NCI-H2196 treated with DMSO at 0.1 percent for 48 hours (cell line): Measurements from ENCODE around the gene RAB10.
"Not testable (repeated sequence)": the region's sequence is repeated elsewhere in the genome, so short reads cannot be mapped to it uniquely, and the experiment has no call there.

ENCODE experiments used
- DNase-seq: peaks from one replicate; lab custom pipeline; 2025; ENCODE audit not compliant: unreplicated experiment; lab: John Stamatoyannopoulos, UW

Gene RAB10

GRCh38 chr2:26054598-26055348, 20.9 kb downstream of the RAB10 start:
- no peak for DNase-seq

- DNase-seq, result no peak
Observed at GRCh38 chr2:26058390-26058789, 24.5 kb downstream of the RAB10 start.

GRCh38 chr2:26059542-26059941, 25.7 kb downstream of the RAB10 start:
- no peak for DNase-seq

GRCh38 chr2:26061539-26061938, 27.7 kb downstream of the RAB10 start:
- DNase-seq, result no peak

GRCh38 chr2:26064846-26065245, 31.0 kb downstream of the RAB10 start:
- DNase-seq, result no peak

GRCh38 chr2:26067186-26067974, 33.5 kb downstream of the RAB10 start:
- no peak for DNase-seq

GRCh38 chr2:26067980-26068507, 34.2 kb downstream of the RAB10 start:
- no peak for DNase-seq

- no peak for DNase-seq
Observed at GRCh38 chr2:26068602-26069298, 34.9 kb downstream of the RAB10 start.

GRCh38 chr2:26070730-26071129, 36.8 kb downstream of the RAB10 start:
- DNase-seq, result no peak

GRCh38 chr2:26072925-26073768, 39.3 kb downstream of the RAB10 start:
- DNase-seq, result no peak

- DNase-seq, result no peak
Observed at GRCh38 chr2:26073830-26074229, 39.9 kb downstream of the RAB10 start.

GRCh38 chr2:26074676-26075075, 40.8 kb downstream of the RAB10 start:
- no peak for DNase-seq

GRCh38 chr2:26075173-26075572, 41.3 kb downstream of the RAB10 start:
- no peak for DNase-seq

GRCh38 chr2:26076001-26076587, 42.2 kb downstream of the RAB10 start:
- no peak for DNase-seq

GRCh38 chr2:26077291-26077690, 43.4 kb downstream of the RAB10 start:
- no peak for DNase-seq

- no peak for DNase-seq
Observed at GRCh38 chr2:26078939-26079338, 45.1 kb downstream of the RAB10 start.

- DNase-seq, result no peak
Observed at GRCh38 chr2:26080356-26080755, 46.5 kb downstream of the RAB10 start.

GRCh38 chr2:26080925-26081324, 47.0 kb downstream of the RAB10 start:
- not testable (repeated sequence) for DNase-seq

- no peak for DNase-seq
Observed at GRCh38 chr2:26081556-26081955, 47.7 kb downstream of the RAB10 start.

- DNase-seq, result no peak
Observed at GRCh38 chr2:26086155-26086637, 52.3 kb downstream of the RAB10 start.
